Neuronal stem cell (in vitro differentiated cells): Measurements from ENCODE around the gene CAMTA1.

ENCODE experiments used
- DNase-seq: peaks from one replicate; pipeline ENCODE4 v3.0.0-alpha.2; 2013; ENCODE audit warnings: low spot score
- H2AFZ ChIP-seq: one replicate; pipeline ENCODE4 v1.6.1; 2013; ENCODE audit warnings: mild to moderate bottlenecking, low read length, inconsistent platforms
- H2AK5ac ChIP-seq: 2 replicates; pipeline ENCODE4 v1.6.1; 2013; ENCODE audit warnings: low read depth, mild to moderate bottlenecking, inconsistent platforms, low read length, moderate library complexity, mixed read lengths
- H2BK120ac ChIP-seq: 2 replicates; pipeline ENCODE4 v1.6.1; 2013; ENCODE audit warnings: low read depth, mild to moderate bottlenecking, inconsistent platforms, low read length, moderate library complexity, mixed read lengths
- H2BK12ac ChIP-seq: one replicate; pipeline ENCODE4 v1.6.1; 2013; ENCODE audit warnings: low read length, inconsistent platforms
- H2BK15ac ChIP-seq: 2 replicates; pipeline ENCODE4 v1.6.1; 2013; ENCODE audit warnings: mild to moderate bottlenecking, low read length, inconsistent platforms, mixed read lengths
- H2BK5ac ChIP-seq: one replicate; pipeline ENCODE4 v1.6.1; 2013; ENCODE audit warnings: inconsistent platforms, mild to moderate bottlenecking, low read length, moderate library complexity
- H3K14ac ChIP-seq: one replicate; pipeline ENCODE4 v1.6.1; 2013; ENCODE audit warnings: low read length, inconsistent platforms
- H3K18ac ChIP-seq: 2 replicates; pipeline ENCODE4 v1.6.1; 2013; ENCODE audit warnings: low read length, inconsistent platforms
- H3K23ac ChIP-seq: 2 replicates; pipeline ENCODE4 v1.6.1; 2013; ENCODE audit warnings: low read depth, mild to moderate bottlenecking, mixed read lengths, low read length, inconsistent platforms; ENCODE audit not compliant: poor library complexity
- H3K27ac ChIP-seq: replicated peaks from 3 replicates; pipeline ENCODE4 v1.5.1; 2013; ENCODE audit warnings: low read length, inconsistent platforms
- H3K27me3 ChIP-seq, 3 experiments: 2 replicates each; pipeline ENCODE4 v1.6.1; 2013; ENCODE audit warnings: low read length in 3 of 3, mild to moderate bottlenecking in 2 of 3, inconsistent platforms in 1 of 3, low read depth in 1 of 3, mixed read lengths in 1 of 3, moderate library complexity in 1 of 3; ENCODE audit not compliant: control insufficient read depth in 3 of 3, insufficient read depth in 3 of 3
- H3K36me3 ChIP-seq, 2 donors: replicated peaks in 1 of 2; 2 replicates each; pipeline ENCODE4 v1.6.1; 2013; ENCODE audit warnings: low read length in 2 of 2; ENCODE audit not compliant: control insufficient read depth in 2 of 2, insufficient read depth in 2 of 2
- H3K4ac ChIP-seq: 2 replicates; pipeline ENCODE4 v1.6.1; 2013; ENCODE audit warnings: inconsistent platforms, mild to moderate bottlenecking, low read length, moderate library complexity
- H3K4me1 ChIP-seq, 2 donors: 1 replicate in 1 of 2; 2 replicates in 1 of 2; pipeline ENCODE4 v1.6.1; 2013; ENCODE audit warnings: low read length in 2 of 2, low read depth in 1 of 2; ENCODE audit not compliant: control insufficient read depth in 2 of 2, insufficient read depth in 1 of 2
- H3K4me2 ChIP-seq: one replicate; pipeline ENCODE4 v1.6.1; 2013; ENCODE audit warnings: mild to moderate bottlenecking, low read length, inconsistent platforms; ENCODE audit not compliant: insufficient read depth, poor library complexity, severe bottlenecking
- H3K4me3 ChIP-seq, 2 donors: 2 replicates each; pipeline ENCODE4 v1.5.1; 2013; ENCODE audit warnings: low read length in 2 of 2, mild to moderate bottlenecking in 2 of 2, inconsistent platforms in 1 of 2, moderate library complexity in 1 of 2
- H3K79me1 ChIP-seq: one replicate; pipeline ENCODE4 v1.6.1; 2013; ENCODE audit warnings: low read depth, mild to moderate bottlenecking, inconsistent platforms, low read length, moderate library complexity
- H3K9ac ChIP-seq: one replicate; pipeline ENCODE4 v1.6.1; 2013; ENCODE audit warnings: mild to moderate bottlenecking, low read depth, low read length, inconsistent platforms; ENCODE audit not compliant: poor library complexity
- H3K9me3 ChIP-seq, 2 donors: replicated peaks in 1 of 2; 2 replicates each; pipeline versions ENCODE3 to v1.6.1; 2013; ENCODE audit warnings: low read length in 2 of 2, mild to moderate bottlenecking in 2 of 2, inconsistent platforms in 1 of 2, low read depth in 1 of 2, mixed read lengths in 1 of 2, moderate library complexity in 1 of 2; ENCODE audit not compliant: control insufficient read depth in 2 of 2, insufficient read depth in 1 of 2
- H4K8ac ChIP-seq: one replicate; pipeline ENCODE4 v1.6.1; 2013; ENCODE audit warnings: low read depth, mild to moderate bottlenecking, inconsistent platforms, low read length, moderate library complexity
- H4K91ac ChIP-seq: one replicate; pipeline ENCODE4 v1.6.1; 2013; ENCODE audit warnings: low read length, low read depth, mild to moderate bottlenecking, inconsistent platforms; ENCODE audit not compliant: poor library complexity
- WGBS, 2 donors: extraction: QIAGEN DNeasy Blood & Tissue Kit; methylation state at CpG; one replicate each; pipeline ENCODE4 v1.1.7; 2013; ENCODE audit warnings: missing lambda C conversion rate in 2 of 2, mixed read lengths in 1 of 2; ENCODE audit not compliant: insufficient read length in 2 of 2, insufficient replicate concordance in 1 of 2; ENCODE audit errors: extremely low coverage in 2 of 2; 5-methylcytosine and 5-hydroxymethylcytosine counted together

CAMTA1 gene

DNA sequence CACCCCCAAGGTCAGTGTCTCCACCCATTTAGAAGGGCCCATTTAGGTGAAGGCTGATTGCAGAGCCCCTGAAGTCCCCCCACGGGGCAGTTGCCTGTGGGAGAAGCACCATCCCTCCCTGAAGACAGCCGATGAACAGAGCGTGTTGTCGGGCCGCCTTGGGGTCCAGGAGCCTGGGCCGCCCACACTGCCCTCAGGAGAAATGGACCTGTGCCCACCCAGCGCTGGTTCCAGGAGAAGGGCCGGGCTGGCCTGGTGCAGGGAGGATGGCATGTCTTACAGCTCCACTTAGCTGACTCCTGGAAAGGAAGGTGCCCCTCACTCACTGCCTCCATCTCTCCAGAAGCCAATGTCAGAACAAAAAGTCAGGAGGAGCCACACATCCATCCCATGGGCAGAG, 733.2 kb downstream of the CAMTA1 start:
- no peak overlapping the region for H2AFZ ChIP-seq
- no peak overlapping the region for H3K14ac ChIP-seq
- H3K27ac ChIP-seq, result no peak overlapping the region
- H3K9ac ChIP-seq, result no peak overlapping the region
- H3K23ac ChIP-seq, result no peak overlapping the region
- no peak overlapping the region for H4K91ac ChIP-seq
- no peak overlapping the region for H2BK120ac ChIP-seq
- no peak overlapping the region for H2BK15ac ChIP-seq
- no peaks in the 10 kb centered on the region for H3K4me1 ChIP-seq
- H3K79me1 ChIP-seq, result no peaks in the 10 kb centered on the region
- WGBS, 2 donors, result no CpG with 5 or more reads among the region's 8 CpGs
- no peak overlapping the region for H3K4ac ChIP-seq
- H3K27me3 ChIP-seq, result peaks cover 0 to 3% (median 0%) of the 10 kb centered on the region in 3 experiments
- no peak overlapping the region for H2BK12ac ChIP-seq
- H3K36me3 ChIP-seq, result no peaks in the 10 kb centered on the region
- DNase-seq, result no peak
- no peak overlapping the region for H2BK5ac ChIP-seq
- H2AK5ac ChIP-seq, result no peak overlapping the region
- no peaks in the 10 kb centered on the region for H3K9me3 ChIP-seq
- no peak overlapping the region for H4K8ac ChIP-seq
- no peak overlapping the region for H3K4me2 ChIP-seq
- peak overlapping the region; percentile 19 for H3K18ac ChIP-seq
- H3K4me3 ChIP-seq, result no peak overlapping the region

DNA sequence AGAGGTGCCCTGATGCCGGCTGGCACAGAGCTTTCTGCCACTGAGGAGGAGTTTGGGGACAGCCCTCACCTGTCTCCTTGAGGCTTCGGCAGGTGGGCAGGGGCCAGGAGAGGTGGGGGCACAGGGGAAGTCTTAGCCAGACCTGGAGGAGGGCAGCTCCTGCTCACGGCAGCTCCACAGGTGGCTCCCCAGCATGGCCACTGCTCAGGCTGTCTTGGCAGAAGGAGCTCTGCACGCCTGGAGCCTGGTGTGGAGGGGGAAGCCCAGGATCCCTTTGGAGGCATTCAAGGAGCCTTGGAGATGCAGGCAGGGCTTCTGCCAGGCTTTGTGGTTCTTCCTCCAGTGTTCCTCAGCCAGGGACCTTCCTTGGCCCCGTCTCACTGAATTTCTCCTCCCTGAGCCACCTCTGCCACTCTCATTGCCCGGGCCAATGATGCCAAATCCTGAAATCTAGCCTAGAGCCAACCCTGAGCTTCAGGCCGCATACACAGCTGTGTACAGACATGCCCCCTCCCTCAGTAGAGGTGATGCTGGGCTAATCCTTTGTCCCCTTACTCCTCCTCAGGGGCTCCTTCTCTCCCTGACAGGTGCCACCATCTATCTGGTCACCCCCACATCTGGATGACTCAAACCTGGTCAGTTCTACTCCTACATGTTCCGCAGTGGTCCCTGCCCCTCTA, 734.1 kb downstream of the CAMTA1 start:
- Histone ChIP-seq H4K91ac (no peak overlapping the region), H3K14ac (no peak overlapping the region)
- WGBS, 2 donors, result no CpG with 5 or more reads among the region's 8 CpGs

GRCh38 chr1:7519861-7520395, 734.7 kb downstream of the CAMTA1 start:
- no peak overlapping the region for H4K8ac ChIP-seq
- H2AK5ac ChIP-seq, result no peak overlapping the region
- H3K27me3 ChIP-seq, result peaks cover 0 to 3% (median 0%) of the 10 kb centered on the region in 3 experiments
- H2BK5ac ChIP-seq, result no peak overlapping the region
- H3K79me1 ChIP-seq, result no peaks in the 10 kb centered on the region
- H3K4ac ChIP-seq, result no peak overlapping the region
- H3K14ac ChIP-seq, result no peak overlapping the region
- whole genome bisulfite sequencing, 2 donors, result no CpG with 5 or more reads among the region's 9 CpGs
- no peak overlapping the region for H3K23ac ChIP-seq
- H3K4me1 ChIP-seq, result no peaks in the 10 kb centered on the region
- no peak for DNase-seq
- H2BK120ac ChIP-seq, result no peak overlapping the region
- no peaks in the 10 kb centered on the region for H3K36me3 ChIP-seq
- no peak overlapping the region for H3K4me2 ChIP-seq
- no peaks in the 10 kb centered on the region for H3K9me3 ChIP-seq
- H3K18ac ChIP-seq, result no peak overlapping the region
- no peak overlapping the region for H3K4me3 ChIP-seq
- no peak overlapping the region for H2BK12ac ChIP-seq
- H2BK15ac ChIP-seq, result no peak overlapping the region
- no peak overlapping the region for H2AFZ ChIP-seq
- H3K9ac ChIP-seq, result no peak overlapping the region
- no peak overlapping the region for H4K91ac ChIP-seq
- H3K27ac ChIP-seq, result no peak overlapping the region

More for the DNA sequence above, 734.1 kb downstream of the CAMTA1 start:
- H2AK5ac ChIP-seq, result peak overlapping the region; percentile 26
- peak overlapping the region; percentile 27 for H3K18ac ChIP-seq
- no peak overlapping the region for H2BK12ac ChIP-seq
- H3K79me1 ChIP-seq, result no peaks in the 10 kb centered on the region
- no peak overlapping the region for H2AFZ ChIP-seq
- no peak overlapping the region for H3K4ac ChIP-seq
- H2BK120ac ChIP-seq, result no peak overlapping the region
- no peak overlapping the region for H4K8ac ChIP-seq
- no peak overlapping the region for H2BK15ac ChIP-seq
- no peaks in the 10 kb centered on the region for H3K4me1 ChIP-seq
- no peak for DNase-seq
- H2BK5ac ChIP-seq, result no peak overlapping the region
- H3K4me2 ChIP-seq, result no peak overlapping the region
- H3K23ac ChIP-seq, result peak overlapping the region; percentile 43
- no peak overlapping the region for H3K27ac ChIP-seq
- no peaks in the 10 kb centered on the region for H3K9me3 ChIP-seq
- peaks cover 0 to 3% (median 0%) of the 10 kb centered on the region in 3 experiments for H3K27me3 ChIP-seq
- H3K9ac ChIP-seq, result no peak overlapping the region
- no peaks in the 10 kb centered on the region for H3K36me3 ChIP-seq
- no peak overlapping the region for H3K4me3 ChIP-seq

GRCh38 chr1:7520496-7520895, 735.2 kb downstream of the CAMTA1 start:
- Histone ChIP-seq H2AK5ac (no peak overlapping the region), H3K14ac (no peak overlapping the region), H3K9me3 (no peaks in the 10 kb centered on the region), H3K4me3 (no peak overlapping the region), H2BK5ac (no peak overlapping the region), H2BK12ac (no peak overlapping the region), H3K27me3 (peaks cover 0 to 3% (median 0%) of the 10 kb centered on the region in 3 experiments), H3K23ac (no peak overlapping the region), H4K91ac (no peak overlapping the region), H3K79me1 (no peaks in the 10 kb centered on the region), H3K9ac (no peak overlapping the region), H2AFZ (no peak overlapping the region), H3K4me2 (no peak overlapping the region), H3K18ac (no peak overlapping the region), H2BK120ac (no peak overlapping the region), H4K8ac (no peak overlapping the region), H3K4ac (no peak overlapping the region), H2BK15ac (no peak overlapping the region), H3K27ac (no peak overlapping the region), H3K4me1 (no peaks in the 10 kb centered on the region), H3K36me3 (no peaks in the 10 kb centered on the region)
- DNase-seq, result no peak
- no CpG with 5 or more reads among the region's 4 CpGs for WGBS, 2 donors
